IPS-15b (cell line): ENCODE data around the gene COL4A1.

ENCODE experiments used
- H3K27me3 ChIP-seq: one replicate; pipeline ENCODE4 v1.6.1; 2013; ENCODE audit warnings: low read length; ENCODE audit not compliant: control insufficient read depth, insufficient read depth
- H3K36me3 ChIP-seq: one replicate; pipeline ENCODE4 v1.6.1; 2013; ENCODE audit warnings: low read length; ENCODE audit not compliant: control insufficient read depth, insufficient read depth
- H3K4me1 ChIP-seq: one replicate; pipeline ENCODE4 v1.6.1; 2013; ENCODE audit warnings: mild to moderate bottlenecking, low read length; ENCODE audit not compliant: control insufficient read depth, insufficient read depth
- H3K4me3 ChIP-seq: one replicate; pipeline ENCODE4 v1.5.1; 2013; ENCODE audit warnings: low read depth, low read length
- H3K9ac ChIP-seq: one replicate; pipeline ENCODE4 v1.6.1; 2013; ENCODE audit warnings: low read depth, mild to moderate bottlenecking, low read length
- H3K9me3 ChIP-seq: one replicate; pipeline ENCODE4 v1.6.1; 2013; ENCODE audit warnings: mild to moderate bottlenecking, low read length; ENCODE audit not compliant: control insufficient read depth, insufficient read depth

The COL4A1 gene

DNA sequence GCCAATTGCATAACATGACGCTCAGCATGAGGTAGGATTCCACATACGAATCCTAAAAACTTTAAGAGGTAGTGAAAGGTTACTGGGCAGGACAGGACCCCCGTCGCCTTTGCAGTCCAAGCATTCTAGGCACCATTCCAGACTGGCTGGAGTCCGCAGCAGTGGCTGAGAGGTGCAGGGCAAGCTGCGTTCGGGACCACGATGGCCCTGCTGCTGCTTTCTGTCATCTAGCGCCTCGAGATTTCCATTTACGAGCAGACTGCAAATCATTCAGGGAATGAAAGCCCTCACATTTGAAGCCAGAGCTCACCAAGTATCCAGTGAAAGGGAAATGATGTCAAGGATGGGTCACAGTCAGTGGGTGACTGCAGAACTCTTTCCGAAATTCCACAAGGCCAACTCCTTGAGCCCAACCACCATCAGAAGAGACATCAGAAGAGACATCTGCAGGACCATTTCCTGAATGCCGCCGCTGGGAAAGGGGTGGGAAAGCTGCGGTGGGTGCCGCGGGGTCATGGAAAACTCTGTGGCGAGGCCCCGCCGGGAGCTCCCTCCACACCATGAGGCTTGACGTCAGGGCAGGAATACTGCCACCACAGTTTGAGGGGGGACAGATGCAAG is 88.3 kb downstream of the COL4A1 start:
- H3K9ac ChIP-seq = no peak overlapping the region
- no peaks in the 10 kb centered on the region for H3K36me3 ChIP-seq
- H3K4me1 ChIP-seq = no peaks in the 10 kb centered on the region
- H3K4me3 ChIP-seq = no peak overlapping the region
- H3K27me3 ChIP-seq = no peaks in the 10 kb centered on the region
- no peaks in the 10 kb centered on the region for H3K9me3 ChIP-seq

DNA sequence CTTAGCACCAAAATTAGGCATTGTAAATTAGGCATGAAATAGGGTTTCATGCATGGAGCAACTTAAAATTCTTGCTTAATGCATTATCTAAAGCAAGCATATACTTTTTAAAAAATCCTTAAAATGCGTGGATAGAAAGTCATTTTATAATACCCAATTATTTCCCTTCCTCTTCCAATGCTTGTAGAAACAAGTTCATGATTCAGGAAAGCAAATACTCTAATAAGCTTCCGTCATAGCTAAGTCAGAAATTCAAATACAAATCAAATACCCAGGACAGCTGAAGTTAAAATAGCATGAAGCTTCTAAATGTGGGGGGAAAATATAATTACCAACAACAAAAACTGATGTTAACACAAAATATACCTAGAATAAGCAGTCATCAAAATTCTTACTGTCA is 89.1 kb downstream of the COL4A1 start:
- no peaks in the 10 kb centered on the region for H3K36me3 ChIP-seq

DNA sequence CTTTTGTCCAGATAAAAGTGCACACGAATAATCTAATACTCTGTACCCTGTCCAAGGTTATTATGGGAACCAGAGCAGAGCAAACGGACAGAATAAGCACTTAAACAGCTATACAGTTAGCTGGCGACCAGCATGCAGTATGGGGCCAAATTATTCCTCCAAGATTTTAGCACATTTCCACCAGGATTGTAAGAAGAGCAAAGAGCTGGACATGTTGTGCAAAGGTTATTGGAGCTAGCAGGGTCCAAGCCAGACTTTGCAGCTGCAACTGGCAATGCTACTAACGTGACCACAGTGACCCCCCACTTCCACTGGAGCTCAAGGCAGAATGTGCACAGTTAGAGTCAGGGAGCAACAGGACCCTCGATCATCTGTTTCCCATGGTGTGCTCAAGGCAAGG is 89.9 kb downstream of the COL4A1 start:
- Histone ChIP-seq H3K9me3 (no peaks in the 10 kb centered on the region), H3K4me3 (no peak overlapping the region), H3K27me3 (no peaks in the 10 kb centered on the region), H3K9ac (no peak overlapping the region), H3K36me3 (peaks cover 2% of the 10 kb centered on the region), H3K4me1 (no peaks in the 10 kb centered on the region)

More for the DNA sequence above, 89.1 kb downstream of the COL4A1 start:
- no peaks in the 10 kb centered on the region for H3K9me3 ChIP-seq
- no peaks in the 10 kb centered on the region for H3K27me3 ChIP-seq
- no peak overlapping the region for H3K4me3 ChIP-seq
- H3K9ac ChIP-seq = no peak overlapping the region
- H3K4me1 ChIP-seq = no peaks in the 10 kb centered on the region

DNA sequence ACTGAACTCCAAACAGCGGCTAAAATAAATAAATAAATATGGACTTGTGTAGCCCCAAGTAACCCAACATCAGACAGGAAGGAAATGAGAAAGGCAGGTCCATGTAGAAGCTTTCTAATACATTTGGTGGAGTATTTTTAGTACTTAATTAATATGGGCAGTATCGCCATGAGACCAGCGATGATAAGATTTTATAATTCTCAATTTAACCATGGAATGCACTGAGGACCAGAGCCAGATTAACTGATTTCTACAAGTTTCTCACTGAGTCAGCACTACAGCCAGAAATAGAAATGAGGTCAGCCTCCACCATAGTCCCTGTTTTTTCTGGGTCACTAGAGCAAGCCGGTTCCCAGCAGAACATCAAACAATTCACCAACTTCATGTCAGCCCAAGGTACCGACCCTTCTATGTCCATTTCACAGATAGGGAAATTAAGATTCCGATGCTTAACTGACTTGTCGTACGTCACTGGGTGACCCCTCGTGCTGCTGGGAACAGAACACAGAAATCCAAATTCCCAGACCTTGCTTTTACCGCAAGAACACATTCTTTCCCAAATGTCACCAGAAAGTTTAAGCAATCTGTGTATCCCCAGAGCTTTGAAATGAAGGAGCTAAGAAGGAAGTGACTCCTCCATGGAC is 90.4 kb downstream of the COL4A1 start:
- Histone ChIP-seq H3K9me3 (no peaks in the 10 kb centered on the region), H3K9ac (no peak overlapping the region), H3K4me3 (no peak overlapping the region), H3K4me1 (no peaks in the 10 kb centered on the region), H3K27me3 (no peaks in the 10 kb centered on the region), H3K36me3 (peaks cover 2% of the 10 kb centered on the region)

DNA sequence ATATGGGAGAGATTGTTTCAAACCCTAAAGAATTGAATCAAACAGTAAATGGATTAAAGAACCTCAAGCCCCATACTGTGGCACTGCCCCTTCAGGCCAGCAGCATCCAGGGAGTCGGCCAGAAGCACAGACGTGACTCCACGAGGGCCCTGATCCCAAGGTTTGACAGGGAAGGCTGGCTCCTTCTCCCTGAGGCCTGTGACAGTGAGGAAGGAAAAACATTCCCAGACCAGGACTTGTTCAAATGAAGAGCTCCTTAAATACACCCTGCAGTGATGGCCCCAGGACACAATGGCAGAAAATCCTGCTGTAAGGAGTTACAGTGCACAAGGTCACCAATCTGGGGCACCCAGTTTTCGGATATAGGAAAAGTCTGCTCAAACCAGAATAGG is 91.0 kb downstream of the COL4A1 start:
- Histone ChIP-seq H3K4me3 (no peak overlapping the region), H3K4me1 (no peaks in the 10 kb centered on the region), H3K9ac (no peak overlapping the region), H3K27me3 (no peaks in the 10 kb centered on the region), H3K36me3 (peaks cover 2% of the 10 kb centered on the region), H3K9me3 (no peaks in the 10 kb centered on the region)

DNA sequence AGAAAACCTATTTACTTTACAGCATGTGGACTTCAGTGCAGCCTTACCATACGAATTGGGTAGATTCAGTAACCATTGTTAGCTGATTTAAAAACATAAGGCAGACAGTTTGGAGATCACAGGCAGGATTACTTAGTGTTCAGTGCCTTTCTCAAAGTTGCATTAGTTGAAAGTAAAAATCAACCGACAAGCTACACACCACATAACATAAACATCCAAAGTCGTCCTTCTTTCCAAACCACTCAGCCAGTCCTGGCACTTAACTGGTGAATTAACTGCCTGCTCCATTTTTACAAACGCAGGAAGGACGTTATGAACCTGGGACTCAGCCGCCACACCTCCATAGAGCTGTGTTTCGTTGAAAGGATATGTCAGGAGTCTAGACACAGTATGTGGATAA is 91.4 kb downstream of the COL4A1 start:
- Histone ChIP-seq H3K4me1 (no peaks in the 10 kb centered on the region), H3K4me3 (no peak overlapping the region), H3K36me3 (peaks cover 2% of the 10 kb centered on the region), H3K9me3 (no peaks in the 10 kb centered on the region), H3K9ac (no peak overlapping the region), H3K27me3 (no peaks in the 10 kb centered on the region)

DNA sequence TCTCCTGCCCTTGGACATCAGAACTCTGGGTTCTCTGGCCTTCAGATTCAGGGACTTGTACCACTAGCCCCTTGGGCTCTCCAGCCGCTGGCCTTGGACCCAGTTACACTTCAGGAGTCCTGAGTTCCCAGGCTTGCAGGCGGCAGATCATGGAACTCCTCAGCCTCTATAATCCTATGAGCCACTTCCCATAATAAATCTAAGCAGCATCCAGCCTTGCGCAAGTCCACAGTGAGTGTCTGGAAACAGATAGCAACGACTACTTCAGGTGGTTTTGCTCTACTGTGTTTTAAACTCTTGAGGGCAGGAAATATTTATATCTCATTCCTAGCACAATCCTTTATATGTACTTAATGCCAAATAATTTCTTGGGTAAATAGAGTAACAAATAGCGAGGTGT is 92.3 kb downstream of the COL4A1 start:
- no peaks in the 10 kb centered on the region for H3K9me3 ChIP-seq
- peaks cover 2% of the 10 kb centered on the region for H3K36me3 ChIP-seq
- H3K27me3 ChIP-seq = no peaks in the 10 kb centered on the region
- H3K4me1 ChIP-seq = no peaks in the 10 kb centered on the region
- no peak overlapping the region for H3K9ac ChIP-seq
- no peak overlapping the region for H3K4me3 ChIP-seq

DNA sequence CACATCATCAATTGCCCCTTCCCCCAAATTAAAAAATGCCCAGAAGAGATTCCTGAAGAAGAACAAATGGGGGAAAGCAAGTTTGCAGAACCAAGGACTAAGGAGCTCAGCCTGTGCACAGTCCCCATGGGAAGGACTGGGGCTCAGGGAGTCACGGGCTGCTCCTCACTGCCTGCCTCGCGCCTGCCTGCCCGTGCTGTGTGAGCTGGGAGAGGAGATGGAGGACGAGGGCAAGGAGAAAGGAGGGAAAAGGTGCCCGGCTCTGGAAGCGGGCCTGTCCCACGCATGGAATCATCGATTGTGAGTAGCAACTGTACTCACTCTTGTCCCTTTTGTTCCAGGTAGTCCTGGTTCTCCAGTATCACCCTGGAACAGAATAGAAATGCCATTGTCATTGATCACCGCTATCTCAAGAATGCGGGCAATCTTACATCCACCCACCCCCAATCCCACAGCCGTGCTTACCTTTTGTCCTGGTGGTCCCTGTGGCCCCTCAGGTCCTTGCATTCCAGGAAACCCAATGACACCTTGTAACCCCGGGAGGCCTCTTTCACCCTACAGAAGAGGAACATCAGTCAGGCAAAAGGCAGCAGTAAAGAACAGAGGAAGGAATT is 93.4 kb downstream of the COL4A1 start:
- Histone ChIP-seq H3K4me1 (no peaks in the 10 kb centered on the region), H3K9me3 (no peaks in the 10 kb centered on the region), H3K27me3 (no peaks in the 10 kb centered on the region), H3K4me3 (no peak overlapping the region), H3K36me3 (peaks cover 2% of the 10 kb centered on the region), H3K9ac (no peak overlapping the region)

DNA sequence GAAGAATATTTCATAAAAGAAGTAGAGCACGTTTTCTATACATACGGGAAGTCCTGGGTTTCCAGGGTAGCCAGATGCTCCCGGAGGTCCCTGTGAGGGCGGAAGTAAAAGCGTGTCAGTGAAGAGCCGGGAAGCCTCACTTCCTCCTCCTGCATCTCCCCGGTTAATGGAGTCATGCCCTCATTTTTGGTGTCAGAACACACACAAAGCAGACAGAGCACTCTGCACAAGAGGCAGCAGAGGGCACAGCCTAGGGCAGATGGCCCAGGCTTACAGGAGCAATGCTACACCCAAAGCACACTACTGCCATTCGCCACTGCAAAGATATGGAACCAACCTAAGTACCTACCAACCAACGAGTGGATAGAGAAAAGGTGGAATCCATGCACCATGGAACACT is 94.4 kb downstream of the COL4A1 start:
- Histone ChIP-seq H3K4me3 (no peak overlapping the region), H3K27me3 (no peaks in the 10 kb centered on the region), H3K9me3 (no peaks in the 10 kb centered on the region), H3K9ac (no peak overlapping the region), H3K4me1 (no peaks in the 10 kb centered on the region), H3K36me3 (peaks cover 5% of the 10 kb centered on the region)

DNA sequence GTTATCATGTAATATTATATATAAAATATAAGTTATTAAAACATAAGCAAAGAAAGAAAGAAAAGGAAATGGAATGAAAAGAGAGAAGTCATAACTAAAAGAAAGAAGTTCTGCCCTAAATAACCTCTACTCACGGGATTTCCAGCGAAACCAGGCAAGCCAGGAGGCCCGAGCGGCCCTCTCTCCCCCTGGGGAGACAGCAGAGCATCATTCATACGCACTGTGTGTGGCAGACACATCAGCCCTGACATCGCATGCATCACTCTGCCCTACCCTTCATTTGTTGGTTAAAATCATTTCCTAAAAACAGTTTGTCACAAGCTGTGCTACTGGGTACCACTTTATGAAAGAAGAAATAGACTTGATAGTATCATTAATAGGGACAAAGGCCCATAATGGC is 95.2 kb downstream of the COL4A1 start:
- no peaks in the 10 kb centered on the region for H3K27me3 ChIP-seq
- H3K4me1 ChIP-seq = no peaks in the 10 kb centered on the region
- no peak overlapping the region for H3K9ac ChIP-seq
- no peaks in the 10 kb centered on the region for H3K9me3 ChIP-seq
- H3K36me3 ChIP-seq = peaks cover 5% of the 10 kb centered on the region
- no peak overlapping the region for H3K4me3 ChIP-seq

DNA sequence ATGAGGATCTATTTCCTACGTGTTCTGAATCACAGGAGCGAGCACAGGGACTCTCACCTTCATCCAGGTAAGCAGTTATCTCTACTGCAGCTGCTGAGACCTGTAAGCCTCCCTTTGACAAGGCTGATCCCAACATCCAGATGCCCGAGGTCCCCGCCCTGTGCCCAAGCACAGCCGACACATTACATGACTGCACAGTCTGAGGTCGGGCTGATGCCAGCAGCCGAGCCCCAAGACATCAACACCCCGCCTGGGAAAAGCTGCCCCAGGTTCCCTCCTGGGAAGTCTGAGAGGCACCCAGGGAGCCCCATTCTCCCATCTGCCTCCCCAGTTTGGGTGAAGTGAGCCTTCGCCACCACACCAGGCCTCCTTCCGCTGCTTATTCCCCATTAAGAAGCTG is 95.9 kb downstream of the COL4A1 start:
- H3K36me3 ChIP-seq = peaks cover 8% of the 10 kb centered on the region
- no peak overlapping the region for H3K4me3 ChIP-seq
- H3K4me1 ChIP-seq = no peaks in the 10 kb centered on the region
- no peaks in the 10 kb centered on the region for H3K9me3 ChIP-seq
- no peak overlapping the region for H3K9ac ChIP-seq
- H3K27me3 ChIP-seq = no peaks in the 10 kb centered on the region

DNA sequence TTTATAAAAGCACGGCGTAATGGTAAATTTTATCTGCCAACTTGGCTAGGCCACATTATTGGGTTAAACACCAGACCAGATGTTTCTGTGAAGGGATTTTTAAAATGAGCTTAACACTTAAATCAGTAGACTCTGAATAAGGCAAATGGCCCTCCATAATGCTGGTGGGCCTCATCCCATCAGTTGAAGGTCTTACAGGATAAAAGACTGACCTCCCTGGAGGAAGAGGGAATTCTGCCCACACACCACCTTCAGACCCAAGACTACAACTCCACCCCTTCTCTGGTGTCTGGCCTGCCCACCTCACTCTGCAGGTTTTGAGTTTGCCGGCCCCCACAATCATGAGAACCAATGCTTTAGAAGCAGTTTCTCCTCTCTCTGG is 96.4 kb downstream of the COL4A1 start:
- Histone ChIP-seq H3K4me1 (no peaks in the 10 kb centered on the region), H3K9ac (no peak overlapping the region), H3K36me3 (peaks cover 9% of the 10 kb centered on the region), H3K9me3 (no peaks in the 10 kb centered on the region), H3K4me3 (no peak overlapping the region), H3K27me3 (no peaks in the 10 kb centered on the region)
